ENCODE measurements around the gene KPTN.

The KPTN gene

GRCh38 chr19:47492571-47493377 lies 8.8 kb upstream of the KPTN start:
- DNase-seq (ENCODE audit: low read depth, low spot score), result no peak
- in situ Hi-C loops (cut with HindIII; ENCODE audit: low sequenced_read_pairs), result no loop called here
- TF ChIP-seq CTCF (IDR thresholded peaks at IDR 0.05; ENCODE audit: low read depth, low read length), result no peak
- no peak overlapping the region for H3K4me3 ChIP-seq (ENCODE audit: low read depth, low read length)

- no peak for DNase-seq (ENCODE audit: low read depth, low spot score)
- in situ Hi-C loops (cut with HindIII; ENCODE audit: low sequenced_read_pairs), result no loop called here
- TF ChIP-seq CTCF (IDR thresholded peaks at IDR 0.05; ENCODE audit: low read depth, low read length), result no peak
- no peak overlapping the region for H3K4me3 ChIP-seq (ENCODE audit: low read depth, low read length)
Observed at GRCh38 chr19:47492137-47492533, 8.1 kb upstream of the KPTN start.

GRCh38 chr19:47491358-47492136 lies 7.5 kb upstream of the KPTN start:
- H3K4me3 ChIP-seq (ENCODE audit: low read depth, low read length), result no peak overlapping the region
- no peak for TF ChIP-seq CTCF (IDR thresholded peaks at IDR 0.05; ENCODE audit: low read depth, low read length)
- in situ Hi-C loops (cut with HindIII; ENCODE audit: low sequenced_read_pairs), result no loop called here
- DNase-seq (ENCODE audit: low read depth, low spot score), result no peak

- in situ Hi-C loops (cut with HindIII; ENCODE audit: low sequenced_read_pairs), result no loop called here
- DNase-seq (ENCODE audit: low read depth, low spot score), result no peak
- H3K4me3 ChIP-seq (ENCODE audit: low read depth, low read length), result no peak overlapping the region
- TF ChIP-seq CTCF (IDR thresholded peaks at IDR 0.05; ENCODE audit: low read depth, low read length), result no peak
Observed at GRCh38 chr19:47490847-47491246, 6.8 kb upstream of the KPTN start.

- in situ Hi-C loops (cut with HindIII; ENCODE audit: low sequenced_read_pairs), result no loop called here
- no peak for TF ChIP-seq CTCF (IDR thresholded peaks at IDR 0.05; ENCODE audit: low read depth, low read length)
- no peak overlapping the region for H3K4me3 ChIP-seq (ENCODE audit: low read depth, low read length)
- no peak for DNase-seq (ENCODE audit: low read depth, low spot score)
Observed at GRCh38 chr19:47490031-47490430, 6.0 kb upstream of the KPTN start.

- H3K4me3 ChIP-seq (ENCODE audit: low read depth, low read length), result no peak overlapping the region
- TF ChIP-seq CTCF (IDR thresholded peaks at IDR 0.05; ENCODE audit: low read depth, low read length), result no peak
- in situ Hi-C loops (cut with HindIII; ENCODE audit: low sequenced_read_pairs), result no loop called here
- no peak for DNase-seq (ENCODE audit: low read depth, low spot score)
Observed at GRCh38 chr19:47489072-47489914, 5.3 kb upstream of the KPTN start.

Measured in astrocyte of the spinal cord (primary cell).